HUES6 (cell line): Measurements from ENCODE around the gene TLX1.

Experiments
- H3K27ac ChIP-seq: 2 replicates; pipeline ENCODE4 v1.7.0; 2013; ENCODE audit warnings: low read depth, mild to moderate bottlenecking, low read length, inconsistent platforms
- H3K27me3 ChIP-seq: 2 replicates; pipeline ENCODE4 v1.6.1; 2013; ENCODE audit warnings: low read length; ENCODE audit not compliant: control insufficient read depth, insufficient read depth
- H3K36me3 ChIP-seq: 2 replicates; pipeline ENCODE4 v1.6.1; 2013; ENCODE audit warnings: low read length; ENCODE audit not compliant: control insufficient read depth, insufficient read depth
- H3K4me1 ChIP-seq: 2 replicates; pipeline ENCODE4 v1.6.1; 2013; ENCODE audit warnings: low read length; ENCODE audit not compliant: control insufficient read depth, insufficient read depth
- H3K4me3 ChIP-seq: 2 replicates; pipeline ENCODE4 v1.5.1; 2013; ENCODE audit warnings: low read depth, low read length
- H3K9ac ChIP-seq: one replicate; pipeline ENCODE4 v1.6.1; 2013; ENCODE audit warnings: mild to moderate bottlenecking, low read length
- H3K9me3 ChIP-seq: 2 replicates; pipeline ENCODE4 v1.6.1; 2013; ENCODE audit warnings: low read depth, low read length; ENCODE audit not compliant: control insufficient read depth, insufficient read depth

TLX1 gene

GRCh38 chr10:101162677-101163076 is 31.6 kb downstream of the TLX1 start:
- H3K4me3 ChIP-seq, result no peak overlapping the region
- H3K4me1 ChIP-seq, result peaks cover 20% of the 10 kb centered on the region
- no peak overlapping the region for H3K9ac ChIP-seq
- no peaks in the 10 kb centered on the region; the same call in 1 of the 2 replicates for H3K9me3 ChIP-seq
- H3K27ac ChIP-seq, result no peak overlapping the region
- H3K27me3 ChIP-seq, result peaks cover 47% of the 10 kb centered on the region
- no peaks in the 10 kb centered on the region for H3K36me3 ChIP-seq

DNA sequence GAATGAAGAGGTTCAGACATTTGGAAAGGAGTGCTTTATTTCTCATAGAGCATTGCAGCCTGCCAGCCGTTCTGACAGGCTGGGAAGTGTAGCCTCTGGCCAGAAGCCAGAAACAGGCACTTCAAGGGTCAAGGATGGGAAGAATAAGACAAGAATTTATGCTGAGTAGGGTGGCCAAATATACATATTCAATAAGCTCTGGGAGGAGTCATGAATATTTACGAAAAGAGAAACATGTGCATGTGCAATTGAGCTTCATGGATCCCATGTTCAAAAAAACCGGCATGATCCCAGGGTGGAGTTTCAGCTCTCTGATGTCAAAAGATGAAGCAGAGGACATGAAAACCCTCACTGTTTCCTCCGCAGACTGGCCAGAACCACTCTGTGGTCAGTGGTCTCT is 32.9 kb downstream of the TLX1 start:
- no peaks in the 10 kb centered on the region for H3K36me3 ChIP-seq
- H3K4me3 ChIP-seq, result no peak overlapping the region
- peaks cover 10% of the 10 kb centered on the region; the same call in 1 of the 2 replicates for H3K4me1 ChIP-seq
- H3K27me3 ChIP-seq, result peaks cover 49% of the 10 kb centered on the region
- H3K27ac ChIP-seq, result no peak overlapping the region
- H3K9me3 ChIP-seq, result no peaks in the 10 kb centered on the region; the same call in 1 of the 2 replicates
- H3K9ac ChIP-seq, result no peak overlapping the region

- Histone ChIP-seq H3K9me3 (no peaks in the 10 kb centered on the region), H3K4me1 (peaks cover 8% of the 10 kb centered on the region; the same call in 1 of the 2 replicates), H3K36me3 (no peaks in the 10 kb centered on the region), H3K4me3 (no peak overlapping the region), H3K9ac (no peak overlapping the region), H3K27ac (no peak overlapping the region), H3K27me3 (peaks cover 43% of the 10 kb centered on the region)
Observed at GRCh38 chr10:101165736-101166135, 34.6 kb downstream of the TLX1 start.

DNA sequence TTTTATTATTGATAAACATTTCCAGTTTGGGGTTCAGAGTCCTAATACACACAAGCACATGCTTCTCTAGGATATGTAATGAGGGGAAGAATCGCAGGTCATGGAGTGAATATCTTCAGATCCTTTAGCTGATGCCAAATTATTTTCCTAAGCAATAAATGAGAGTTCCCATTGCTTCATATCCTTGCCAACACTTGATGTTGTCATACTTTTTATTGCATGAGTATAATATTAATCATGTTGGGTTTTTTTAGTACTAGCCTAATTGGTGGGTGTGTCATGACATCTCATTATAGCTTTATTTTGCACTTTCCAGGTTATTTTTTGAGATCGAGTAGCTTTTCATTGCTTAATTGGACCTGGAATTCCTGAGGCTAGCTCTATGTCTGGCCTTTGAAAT is 35.3 kb downstream of the TLX1 start:
- H3K27me3 ChIP-seq, result peaks cover 37% of the 10 kb centered on the region

GRCh38 chr10:101172741-101173140 is 41.6 kb downstream of the TLX1 start:
- Histone ChIP-seq H3K9me3 (peaks cover 7% of the 10 kb centered on the region), H3K4me3 (no peak overlapping the region), H3K27me3 (peaks cover 13% of the 10 kb centered on the region), H3K27ac (no peak overlapping the region), H3K36me3 (no peaks in the 10 kb centered on the region), H3K4me1 (no peaks in the 10 kb centered on the region), H3K9ac (no peak overlapping the region)

More for the DNA sequence above, 35.3 kb downstream of the TLX1 start:
- no peak overlapping the region for H3K4me3 ChIP-seq
- H3K27ac ChIP-seq, result no peak overlapping the region
- H3K9ac ChIP-seq, result no peak overlapping the region
- no peaks in the 10 kb centered on the region for H3K9me3 ChIP-seq
- 0 out of 2 replicates have a peak, but pooled peaks cover 2% of the 10 kb centered on the region for H3K4me1 ChIP-seq
- no peaks in the 10 kb centered on the region for H3K36me3 ChIP-seq

DNA sequence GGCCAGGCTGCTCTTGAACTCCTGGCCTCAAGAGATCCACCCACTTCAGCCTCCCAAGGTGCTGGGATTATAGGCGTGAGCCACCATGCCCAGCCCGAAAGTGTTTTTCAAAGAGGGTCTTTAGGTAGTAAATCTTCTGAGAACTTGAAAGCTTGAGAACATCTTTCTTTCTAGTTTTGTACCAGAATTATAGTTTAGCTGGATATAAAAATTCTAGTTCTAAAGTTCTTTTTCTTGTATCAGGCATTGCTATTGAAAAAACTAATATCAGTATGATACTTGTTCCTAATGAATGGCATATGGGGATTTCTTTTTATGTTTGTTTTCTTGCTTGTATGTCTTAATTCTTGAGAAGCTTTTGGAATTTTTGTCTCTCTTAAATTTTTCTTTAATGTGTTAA is 43.2 kb downstream of the TLX1 start:
- Histone ChIP-seq H3K4me1 (no peaks in the 10 kb centered on the region), H3K9ac (no peak overlapping the region), H3K27ac (no peak overlapping the region), H3K4me3 (no peak overlapping the region), H3K27me3 (peaks cover under 1% of the 10 kb centered on the region), H3K36me3 (no peaks in the 10 kb centered on the region), H3K9me3 (peaks cover 7% of the 10 kb centered on the region)

- Histone ChIP-seq H3K27ac (no peak overlapping the region), H3K4me3 (no peak overlapping the region), H3K4me1 (no peaks in the 10 kb centered on the region), H3K27me3 (no peaks in the 10 kb centered on the region), H3K36me3 (no peaks in the 10 kb centered on the region), H3K9ac (no peak overlapping the region), H3K9me3 (peaks cover 9% of the 10 kb centered on the region)
Observed at GRCh38 chr10:101176577-101176976, 45.5 kb downstream of the TLX1 start.

- H3K4me3 ChIP-seq, result no peak overlapping the region
- no peak overlapping the region for H3K27ac ChIP-seq
- H3K36me3 ChIP-seq, result no peaks in the 10 kb centered on the region
- peaks cover 2% of the 10 kb centered on the region; the same call in 1 of the 2 replicates for H3K9me3 ChIP-seq
- H3K4me1 ChIP-seq, result peaks cover 14% of the 10 kb centered on the region; the same call in 1 of the 2 replicates
- H3K27me3 ChIP-seq, result no peaks in the 10 kb centered on the region
- no peak overlapping the region for H3K9ac ChIP-seq
Observed at GRCh38 chr10:101182936-101183335, 51.8 kb downstream of the TLX1 start.

GRCh38 chr10:101183458-101184183 is 52.5 kb downstream of the TLX1 start:
- Histone ChIP-seq H3K9me3 (peaks cover 2% of the 10 kb centered on the region; the same call in 1 of the 2 replicates), H3K36me3 (no peaks in the 10 kb centered on the region), H3K27me3 (no peaks in the 10 kb centered on the region), H3K4me3 (no peak overlapping the region), H3K4me1 (peaks cover 14% of the 10 kb centered on the region), H3K9ac (no peak overlapping the region), H3K27ac (no peak overlapping the region)
